IMR-90 (cell line): ENCODE measurements around the gene KIF21A. TPM values are rescaled to one million over a fixed set of nuclear protein-coding genes. Genes with fewer than 3 reads are reported as not detected.

Source experiments
- ATAC-seq: fragments of 200-7000 bp; cut with Tn5 transposase; 2 replicates; pipeline ENCODE4 v1.9.1; 2020; ENCODE audit warnings: low read depth, mild to moderate bottlenecking, moderate library complexity
- BruUV-seq: library from RNA; stranded (reverse); fragments of 400-500 nt; replicated peaks from 2 replicates; lab custom pipeline; 2021; lab: Mats Ljungman, UMichigan
- CTCF ChIA-PET: fragments of 300-600 bp; formaldehyde crosslinking; extraction: SDS; loops from one replicate; lab custom pipeline; 2021; ENCODE audit warnings: antibody characterized with exemption; lab: Yijun Ruan, JAX
- POLR2A ChIA-PET: fragments of 300-600 bp; sonication (Branson Sonifier 250); formaldehyde crosslinking; loops from one replicate; lab custom pipeline; 2022; ENCODE audit warnings: antibody characterized with exemption; ENCODE audit not compliant: unreplicated experiment; lab: Charles Lee
- DNase-seq: peaks from one replicate; pipeline ENCODE4 v3.0.0; 2013
- H2AFZ ChIP-seq: replicated peaks from 2 replicates; pipeline ENCODE3; 2013; ENCODE audit warnings: low read length, mild to moderate bottlenecking; ENCODE audit not compliant: poor library complexity
- H2AK5ac ChIP-seq: 2 replicates; pipeline ENCODE4 v1.6.1; 2013; ENCODE audit warnings: low read depth, low read length, inconsistent platforms
- H2AK9ac ChIP-seq: replicated peaks from 2 replicates; pipeline ENCODE3; 2013; ENCODE audit warnings: mild to moderate bottlenecking, low read depth, low read length, moderate library complexity; ENCODE audit not compliant: poor library complexity
- H2BK120ac ChIP-seq: 2 replicates; pipeline ENCODE4 v1.6.1; 2013; ENCODE audit warnings: low read depth, low read length, inconsistent platforms
- H2BK15ac ChIP-seq: 3 replicates; pipeline ENCODE4 v1.6.1; 2013; ENCODE audit warnings: low read depth, low read length, inconsistent platforms
- H2BK20ac ChIP-seq: 2 replicates; pipeline ENCODE4 v1.6.1; 2013; ENCODE audit warnings: low read depth, mild to moderate bottlenecking, inconsistent platforms, low read length, moderate library complexity
- H2BK5ac ChIP-seq: 2 replicates; pipeline ENCODE4 v1.6.1; 2013; ENCODE audit warnings: mild to moderate bottlenecking, low read depth, low read length, inconsistent platforms; ENCODE audit not compliant: poor library complexity, severe bottlenecking
- H3K14ac ChIP-seq: replicated peaks from 2 replicates; pipeline ENCODE4 v1.6.1; 2013; ENCODE audit warnings: low read depth, low read length, inconsistent platforms
- H3K18ac ChIP-seq: 2 replicates; pipeline ENCODE4 v1.6.1; 2013; ENCODE audit warnings: low read depth, low read length, control low read depth
- H3K23ac ChIP-seq: 2 replicates; pipeline ENCODE4 v1.6.1; 2013; ENCODE audit warnings: low read depth, low read length, inconsistent platforms
- H3K27ac ChIP-seq: 2 replicates; pipeline ENCODE4 v1.5.1; 2013; ENCODE audit warnings: mild to moderate bottlenecking, control low read depth, low read length; ENCODE audit not compliant: insufficient read depth
- H3K27me3 ChIP-seq: 2 replicates; pipeline ENCODE4 v1.6.1; 2013; ENCODE audit warnings: low read length; ENCODE audit not compliant: control insufficient read depth, insufficient read depth
- H3K36me3 ChIP-seq: 2 replicates; pipeline ENCODE4 v1.6.1; 2013; ENCODE audit warnings: low read length, mixed read lengths; ENCODE audit not compliant: control insufficient read depth, insufficient read depth
- H3K4ac ChIP-seq: 2 replicates; pipeline ENCODE4 v1.6.1; 2013; ENCODE audit warnings: low read depth, low read length, inconsistent platforms
- H3K4me1 ChIP-seq: 2 replicates; pipeline ENCODE4 v1.6.1; 2013; ENCODE audit warnings: low read length, mixed read lengths; ENCODE audit not compliant: control insufficient read depth, insufficient read depth
- H3K4me2 ChIP-seq: 2 replicates; pipeline ENCODE4 v1.6.1; 2013; ENCODE audit warnings: low read depth, mild to moderate bottlenecking, control low read depth, low read length, moderate library complexity
- H3K4me3 ChIP-seq: 2 replicates; pipeline ENCODE4 v1.5.1; 2013; ENCODE audit warnings: low read depth, mild to moderate bottlenecking, control low read depth, low read length, moderate library complexity; ENCODE audit not compliant: insufficient read depth
- H3K56ac ChIP-seq: 2 replicates; pipeline ENCODE4 v1.6.1; 2013; ENCODE audit warnings: low read length, inconsistent platforms; ENCODE audit not compliant: insufficient read depth; ENCODE audit errors: extremely low read depth
- H3K79me1 ChIP-seq, 2 experiments: 2 replicates each; pipeline ENCODE4 v1.6.1; 2013; ENCODE audit warnings: low read length in 2 of 2, inconsistent platforms in 1 of 2, low read depth in 1 of 2
- H3K9ac ChIP-seq: 2 replicates; pipeline ENCODE4 v1.6.1; 2013; ENCODE audit warnings: low read depth, low read length, control low read depth
- H3K9me1 ChIP-seq: 2 replicates; pipeline ENCODE4 v1.6.1; 2013; ENCODE audit warnings: low read length, inconsistent platforms; ENCODE audit not compliant: insufficient read depth
- H3K9me3 ChIP-seq: 2 replicates; pipeline ENCODE4 v1.6.1; 2013; ENCODE audit warnings: low read length; ENCODE audit not compliant: control insufficient read depth, insufficient read depth
- H4K20me1 ChIP-seq: 2 replicates; pipeline ENCODE4 v1.6.1; 2013; ENCODE audit warnings: low read length, inconsistent platforms; ENCODE audit not compliant: insufficient read depth
- H4K5ac ChIP-seq: 2 replicates; pipeline ENCODE4 v1.6.1; 2013; ENCODE audit warnings: mild to moderate bottlenecking, low read depth, low read length, control low read depth
- H4K8ac ChIP-seq, 2 experiments: 2 replicates each; pipeline ENCODE4 v1.6.1; 2013; ENCODE audit warnings: low read depth in 2 of 2, low read length in 2 of 2, control low read depth in 1 of 2, inconsistent platforms in 1 of 2
- H4K91ac ChIP-seq: 2 replicates; pipeline ENCODE4 v1.6.1; 2013; ENCODE audit warnings: low read depth, low read length, inconsistent platforms; ENCODE audit not compliant: insufficient read depth
- BHLHE40 ChIP-seq: fragments of 150-350 bp; IDR thresholded peaks from 2 replicates; pipeline ENCODE4 v1.6.1; 2016; ENCODE audit warnings: mild to moderate bottlenecking, low read depth, low read length
- CEBPB ChIP-seq: IDR thresholded peaks from 2 replicates; pipeline ENCODE4 v1.6.1; 2012; ENCODE audit warnings: low read depth, low read length, improper control_type of control experiment
- CHD1 ChIP-seq: IDR thresholded peaks from 2 replicates; pipeline ENCODE4 v1.6.1; 2012; ENCODE audit warnings: low read depth, low read length, improper control_type of control experiment
- CTCF ChIP-seq: conservative IDR thresholded peaks from 2 replicates; pipeline ENCODE4 v1.5.1; 2012; ENCODE audit warnings: mild to moderate bottlenecking, low read depth, low read length, improper control_type of control experiment
- FOS ChIP-seq: fragments of 150-350 bp; IDR thresholded peaks from 2 replicates; pipeline ENCODE4 v1.6.1; 2016; ENCODE audit warnings: low read depth, low read length
- MAFK ChIP-seq: IDR thresholded peaks from 2 replicates; pipeline ENCODE4 v1.6.1; 2012; ENCODE audit warnings: low read depth, low read length, improper control_type of control experiment
- MAZ ChIP-seq: IDR thresholded peaks from 2 replicates; pipeline ENCODE4 v1.6.1; 2012; ENCODE audit warnings: low read depth, mild to moderate bottlenecking, low read length, improper control_type of control experiment, moderate library complexity, borderline replicate concordance
- MXI1 ChIP-seq: IDR thresholded peaks from 2 replicates; pipeline ENCODE4 v1.6.1; 2012; ENCODE audit warnings: low read depth, mild to moderate bottlenecking, low read length, moderate library complexity, borderline replicate concordance
- NFE2L2 ChIP-seq: fragments of 150-350 bp; IDR thresholded peaks from 2 replicates; pipeline ENCODE4 v1.6.1; 2016; ENCODE audit warnings: low read depth, mild to moderate bottlenecking, low read length
- POLR2A ChIP-seq: IDR thresholded peaks from 2 replicates; pipeline ENCODE4 v1.6.1; 2012; ENCODE audit warnings: mild to moderate bottlenecking, low read depth, low read length
- RAD21 ChIP-seq: IDR thresholded peaks from 2 replicates; pipeline ENCODE4 v1.6.1; 2012; ENCODE audit warnings: low read length, improper control_type of control experiment
- RCOR1 ChIP-seq: IDR thresholded peaks from 2 replicates; pipeline ENCODE4 v1.6.1; 2012; ENCODE audit warnings: mild to moderate bottlenecking, low read length, improper control_type of control experiment; ENCODE audit not compliant: insufficient replicate concordance
- RFX5 ChIP-seq: IDR thresholded peaks from 2 replicates; pipeline ENCODE4 v1.8.0; 2012; ENCODE audit warnings: low read depth, mild to moderate bottlenecking, low read length, moderate library complexity
- SMC3 ChIP-seq: fragments of 150-350 bp; IDR thresholded peaks from 2 replicates; pipeline ENCODE4 v1.6.1; 2016; ENCODE audit warnings: low read depth, mild to moderate bottlenecking, antibody characterized with exemption, low read length, moderate library complexity
- USF2 ChIP-seq: fragments of 150-350 bp; IDR thresholded peaks from 2 replicates; pipeline ENCODE4 v1.6.1; 2017; ENCODE audit warnings: mild to moderate bottlenecking, antibody characterized with exemption, low read length, low read depth
- WGBS, 2 experiments: methylation state at CpG; one replicate each; pipeline versions ENCODE4 v1.1.5 to v1.1.7; 2013; ENCODE audit warnings: missing lambda C conversion rate in 2 of 2; ENCODE audit not compliant: insufficient read length in 1 of 2; ENCODE audit errors: extremely low coverage in 2 of 2; 5-methylcytosine and 5-hydroxymethylcytosine counted together
- dilution Hi-C: fragments of 300-500 bp; cut with HindIII; formaldehyde crosslinking; loops from one replicate; pipeline ENCODE4 v1.14.3; 2018; ENCODE audit warnings: low sequenced_read_pairs; ENCODE audit not compliant: unreplicated experiment
- in situ Hi-C: fragments of 300-500 bp; cut with MboI; formaldehyde crosslinking; loops from 3 replicates; pipeline ENCODE4 v1.14.3; 2019; ENCODE audit warnings: low sequenced_read_pairs, inconsistent platforms, mixed read lengths
- intact Hi-C: fragments of 100-400 bp; cut with micrococcal nuclease; formaldehyde crosslinking; loops from 2 replicates; pipeline ENCODE4 v1.10.0; 2022
- polyA plus RNA-seq, 3 experiments: library from polyadenylated mRNA; depleted of rRNA; stranded (reverse); fragments of >200 nt; gene quantifications; 2 replicates each; pipeline ENCODE4 v1.2.3, GENCODE V29; 2012; ENCODE audit warnings: low replicate concordance in 1 of 3
- total RNA-seq: library from RNA; depleted of rRNA; stranded (reverse); fragments of >200 nt; gene quantifications from 2 replicates; pipeline ENCODE4 v1.2.3, GENCODE V29; 2012

Gene KIF21A
- total and polyA plus RNA-seq, 2 of the 4 experiments (the other 2 are of a cell fraction), result 0.38 to 1.1 TPM

- intact Hi-C loops, result no loop called here
- H3K27ac ChIP-seq, result no peak overlapping the region
- TF ChIP-seq SMC3 (no peak), MAZ (no peak), RAD21 (no peak), MAFK (no peak), BHLHE40 (no peak), USF2 (no peak), RCOR1 (no peak), CHD1 (no peak), FOS (no peak), RFX5 (no peak), CEBPB (no peak), NFE2L2 (no peak), POLR2A (no peak), CTCF (no peak), MXI1 (no peak)
- H3K4me2 ChIP-seq, result no peak overlapping the region
- no peaks in the 10 kb centered on the region for H4K20me1 ChIP-seq
- H3K4me3 ChIP-seq, result no peak overlapping the region
- no peak overlapping the region for H2BK15ac ChIP-seq
- no peaks in the 10 kb centered on the region for H3K27me3 ChIP-seq
- DNase-seq (no peak), ATAC-seq (no peak)
- no peak overlapping the region for H3K23ac ChIP-seq
- H3K4ac ChIP-seq, result no peak overlapping the region
- no peaks in the 10 kb centered on the region for H3K9me3 ChIP-seq
- no peak overlapping the region for H2BK20ac ChIP-seq
- H3K18ac ChIP-seq, result no peak overlapping the region
- no peaks in the 10 kb centered on the region for H3K36me3 ChIP-seq
- ChIA-PET POLR2A (no interaction called here), CTCF (no interaction called here)
- H2AK9ac ChIP-seq, result no peak overlapping the region
- H3K4me1 ChIP-seq, result no peaks in the 10 kb centered on the region
- no peak overlapping the region for H4K91ac ChIP-seq
- H3K9me1 ChIP-seq, result no peaks in the 10 kb centered on the region
- no peaks in the 10 kb centered on the region for H3K79me1 ChIP-seq
- dilution Hi-C loops, result no loop called here
- no peak overlapping the region for H2AFZ ChIP-seq
- H2AK5ac ChIP-seq, result no peak overlapping the region
- no peak overlapping the region for H4K5ac ChIP-seq
- H2BK120ac ChIP-seq, result no peak overlapping the region
- no peak overlapping the region for H2BK5ac ChIP-seq
- H4K8ac ChIP-seq, result no peak overlapping the region
- BruUV-seq, result no TSS peak
- H3K14ac ChIP-seq, result no peak overlapping the region
- in situ Hi-C loops, result no loop called here
- WGBS, 2 experiments, result no CpG with 5 or more reads among the region's 4 CpGs
- no peak overlapping the region for H3K56ac ChIP-seq
- H3K9ac ChIP-seq, result no peak overlapping the region
Observed at GRCh38 chr12:39476121-39476520, 33.2 kb upstream of the KIF21A start.
